ENCODE results near the gene NPFF. TPM values are rescaled to one million over a fixed set of nuclear protein-coding genes. Genes with fewer than 3 reads are reported as not detected.

The NPFF gene
- total RNA-seq, 1 donor = not detected

DNA sequence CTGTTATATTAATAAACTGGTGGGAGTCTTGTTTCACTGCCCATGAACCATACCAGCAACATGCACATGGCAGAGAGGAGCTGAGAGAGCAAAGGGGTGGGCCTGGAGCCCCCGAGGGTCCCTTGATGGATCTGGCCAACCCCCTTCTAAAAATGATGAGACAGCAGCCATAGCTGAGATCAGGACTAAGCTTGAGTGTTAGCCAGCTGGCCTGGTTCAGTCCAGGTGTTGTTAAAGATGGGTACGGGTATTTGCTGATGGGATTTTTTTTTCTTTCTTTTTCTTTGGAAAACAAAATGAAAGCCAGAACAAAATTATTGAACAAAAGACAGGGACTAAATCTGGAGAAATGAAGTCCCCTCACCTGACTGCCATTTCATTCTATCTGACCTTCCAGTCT is 39.4 kb downstream of the NPFF start:
- Histone ChIP-seq H3K9me3 (ENCODE audit: low read depth, low read length) (no peaks in the 10 kb centered on the region), H2AFZ (ENCODE audit: low read length) (no peak overlapping the region), H4K20me1 (ENCODE audit: insufficient read depth, low read length) (peaks cover 56% of the 10 kb centered on the region), H3K4me2 (ENCODE audit: insufficient read depth, low read length) (no peak overlapping the region), H3K27me3 (ENCODE audit: insufficient read depth, low read length) (no peaks in the 10 kb centered on the region), H3K36me3 (ENCODE audit: insufficient read depth, low read length) (peaks cover 96% of the 10 kb centered on the region), H3K4me3 (ENCODE audit: insufficient read depth, low read length) (no peak overlapping the region), H3K4me1 (ENCODE audit: insufficient read depth, low read length) (peaks cover 14% of the 10 kb centered on the region), H3K79me2 (ENCODE audit: insufficient read depth, low read length) (peaks cover 89% of the 10 kb centered on the region), H3K27ac (ENCODE audit: low read depth, low read length) (no peak overlapping the region)
- no peak for DNase-seq (ENCODE audit: insufficient read length, low spot score, missing footprints)
- TF ChIP-seq, protein P1, sequence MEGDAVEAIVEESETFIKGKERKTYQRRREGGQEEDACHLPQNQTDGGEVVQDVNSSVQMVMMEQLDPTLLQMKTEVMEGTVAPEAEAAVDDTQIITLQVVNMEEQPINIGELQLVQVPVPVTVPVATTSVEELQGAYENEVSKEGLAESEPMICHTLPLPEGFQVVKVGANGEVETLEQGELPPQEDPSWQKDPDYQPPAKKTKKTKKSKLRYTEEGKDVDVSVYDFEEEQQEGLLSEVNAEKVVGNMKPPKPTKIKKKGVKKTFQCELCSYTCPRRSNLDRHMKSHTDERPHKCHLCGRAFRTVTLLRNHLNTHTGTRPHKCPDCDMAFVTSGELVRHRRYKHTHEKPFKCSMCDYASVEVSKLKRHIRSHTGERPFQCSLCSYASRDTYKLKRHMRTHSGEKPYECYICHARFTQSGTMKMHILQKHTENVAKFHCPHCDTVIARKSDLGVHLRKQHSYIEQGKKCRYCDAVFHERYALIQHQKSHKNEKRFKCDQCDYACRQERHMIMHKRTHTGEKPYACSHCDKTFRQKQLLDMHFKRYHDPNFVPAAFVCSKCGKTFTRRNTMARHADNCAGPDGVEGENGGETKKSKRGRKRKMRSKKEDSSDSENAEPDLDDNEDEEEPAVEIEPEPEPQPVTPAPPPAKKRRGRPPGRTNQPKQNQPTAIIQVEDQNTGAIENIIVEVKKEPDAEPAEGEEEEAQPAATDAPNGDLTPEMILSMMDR (IDR thresholded peaks at IDR 0.05; ENCODE audit: extremely low read depth, low read depth, low read length) = no peak

DNA sequence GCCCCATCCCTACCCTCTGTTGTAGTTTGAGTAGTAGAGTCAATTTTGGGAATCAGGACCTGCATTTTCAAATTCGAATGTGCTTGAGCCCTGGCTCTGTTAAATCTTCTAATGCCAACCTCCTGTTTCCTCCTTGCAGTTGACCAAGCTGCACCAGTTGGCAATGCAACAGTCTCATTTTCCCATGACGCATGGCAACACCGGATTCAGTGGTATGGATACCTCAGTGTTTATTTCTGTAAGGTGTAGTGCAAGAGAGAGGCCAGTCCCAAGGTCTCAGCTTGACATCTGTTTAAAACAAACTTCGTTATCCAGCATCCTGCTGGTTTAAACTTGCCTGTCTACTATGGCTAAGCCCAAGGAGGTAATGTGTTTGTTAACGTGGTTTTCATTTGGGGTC is 40.2 kb downstream of the NPFF start:
- no peak for DNase-seq (ENCODE audit: insufficient read length, low spot score, missing footprints)
- H2AFZ ChIP-seq (ENCODE audit: low read length) = no peak overlapping the region
- no peak overlapping the region for H3K4me3 ChIP-seq (ENCODE audit: insufficient read depth, low read length)

DNA sequence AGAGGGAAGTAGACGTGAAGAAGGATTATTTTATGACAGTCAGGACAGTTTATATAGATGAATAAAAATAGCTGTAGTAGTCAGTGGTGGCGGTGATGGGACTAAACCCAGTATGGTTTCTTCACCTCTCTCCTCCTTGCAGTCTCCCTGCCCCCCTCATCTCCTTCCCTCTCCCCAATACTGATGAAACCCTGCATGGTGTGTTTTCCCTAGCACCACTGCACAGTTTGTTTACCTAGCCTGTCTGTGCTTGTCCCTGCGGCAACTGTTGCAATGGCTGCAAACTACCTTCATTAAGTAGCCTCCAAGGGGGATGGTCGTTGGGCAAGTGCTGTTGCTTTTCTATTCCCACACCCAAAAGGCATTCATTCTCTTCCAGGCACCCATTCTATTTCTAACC is 40.6 kb downstream of the NPFF start:
- DNase-seq (ENCODE audit: insufficient read length, low spot score, missing footprints) = no peak
- Histone ChIP-seq H3K4me3 (ENCODE audit: insufficient read depth, low read length) (no peak overlapping the region), H3K27ac (ENCODE audit: low read depth, low read length) (no peak overlapping the region), H3K36me3 (ENCODE audit: insufficient read depth, low read length) (peaks cover 98% of the 10 kb centered on the region), H3K4me1 (ENCODE audit: insufficient read depth, low read length) (peaks cover 2% of the 10 kb centered on the region), H3K9me3 (ENCODE audit: low read depth, low read length) (no peaks in the 10 kb centered on the region), H4K20me1 (ENCODE audit: insufficient read depth, low read length) (peaks cover 52% of the 10 kb centered on the region), H3K27me3 (ENCODE audit: insufficient read depth, low read length) (no peaks in the 10 kb centered on the region), H3K4me2 (ENCODE audit: insufficient read depth, low read length) (no peak overlapping the region), H3K79me2 (ENCODE audit: insufficient read depth, low read length) (peaks cover 89% of the 10 kb centered on the region), H2AFZ (ENCODE audit: low read length) (no peak overlapping the region)
- TF ChIP-seq, protein P1 (IDR thresholded peaks at IDR 0.05; ENCODE audit: extremely low read depth, low read depth, low read length) = no peak

More for the DNA sequence above, 40.2 kb downstream of the NPFF start:
- Histone ChIP-seq H4K20me1 (ENCODE audit: insufficient read depth, low read length) (peaks cover 55% of the 10 kb centered on the region), H3K27me3 (ENCODE audit: insufficient read depth, low read length) (no peaks in the 10 kb centered on the region), H3K9me3 (ENCODE audit: low read depth, low read length) (no peaks in the 10 kb centered on the region), H3K36me3 (ENCODE audit: insufficient read depth, low read length) (peaks cover 98% of the 10 kb centered on the region), H3K27ac (ENCODE audit: low read depth, low read length) (no peak overlapping the region), H3K79me2 (ENCODE audit: insufficient read depth, low read length) (peaks cover 89% of the 10 kb centered on the region), H3K4me2 (ENCODE audit: insufficient read depth, low read length) (no peak overlapping the region), H3K4me1 (ENCODE audit: insufficient read depth, low read length) (peaks cover 7% of the 10 kb centered on the region)
- TF ChIP-seq, protein P1 (IDR thresholded peaks at IDR 0.05; ENCODE audit: extremely low read depth, low read depth, low read length) = no peak

DNA sequence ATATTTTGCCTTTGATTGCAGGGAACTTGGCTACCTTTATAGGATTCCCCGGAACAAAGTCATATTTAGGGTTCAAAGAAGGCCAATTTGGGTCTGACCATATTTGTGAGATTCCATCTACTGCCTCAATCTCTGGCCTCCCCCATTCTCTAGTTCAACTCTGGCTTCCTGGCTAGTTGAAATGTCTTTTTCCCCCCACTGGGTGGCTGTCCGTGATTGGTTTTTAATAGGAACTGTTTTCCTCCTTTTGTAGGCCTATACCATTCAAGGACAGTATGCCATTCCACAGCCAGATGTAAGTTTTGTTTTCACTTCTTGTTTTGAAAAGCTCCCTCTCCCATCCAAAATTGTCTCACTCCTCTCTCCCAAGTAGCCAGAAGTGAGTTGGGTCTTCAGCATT is 41.6 kb downstream of the NPFF start:
- Histone ChIP-seq H2AFZ (ENCODE audit: low read length) (no peak overlapping the region), H3K27ac (ENCODE audit: low read depth, low read length) (no peak overlapping the region), H3K4me3 (ENCODE audit: insufficient read depth, low read length) (no peak overlapping the region), H4K20me1 (ENCODE audit: insufficient read depth, low read length) (peaks cover 54% of the 10 kb centered on the region), H3K4me2 (ENCODE audit: insufficient read depth, low read length) (no peak overlapping the region), H3K36me3 (ENCODE audit: insufficient read depth, low read length) (peaks cover 99% of the 10 kb centered on the region), H3K4me1 (ENCODE audit: insufficient read depth, low read length) (no peaks in the 10 kb centered on the region), H3K79me2 (ENCODE audit: insufficient read depth, low read length) (peaks cover 91% of the 10 kb centered on the region), H3K27me3 (ENCODE audit: insufficient read depth, low read length) (no peaks in the 10 kb centered on the region), H3K9me3 (ENCODE audit: low read depth, low read length) (no peaks in the 10 kb centered on the region)
- TF ChIP-seq, protein P1 (IDR thresholded peaks at IDR 0.05; ENCODE audit: extremely low read depth, low read depth, low read length) = peak; percentile 11
- DNase-seq (ENCODE audit: insufficient read length, low spot score, missing footprints) = no peak
